HepG2 (cell line): ENCODE results near the gene TCEANC2. TPM values are rescaled to one million over a fixed set of nuclear protein-coding genes. Genes with fewer than 3 reads are reported as not detected.

Experiments
- CEBPB ChIP-seq: IDR thresholded peaks from 2 replicates; pipeline ENCODE4 v1.6.1; 2011; ENCODE audit warnings: low read depth, low read length, improper control_type of control experiment, borderline replicate concordance
- FOXK1 ChIP-seq: sonication (generic); formaldehyde crosslinking; IDR thresholded peaks from 2 replicates; pipeline ENCODE4 v1.4.0; 2020; ENCODE audit warnings: low read depth, missing genetic modification reagents, borderline replicate concordance
- GABPA ChIP-seq, 2 experiments: IDR thresholded peaks; 2 replicates each; pipeline ENCODE4 v1.6.1; 2011 to 2016; ENCODE audit warnings: low read depth in 2 of 2, low read length in 1 of 2, missing biosample characterization in 1 of 2, missing genetic modification characterization in 1 of 2
- HNRNPK ChIP-seq: fragments of 200-400 bp; formaldehyde crosslinking; IDR thresholded peaks from 2 replicates; pipeline ENCODE4 v1.6.1; 2018; ENCODE audit warnings: low read length, low read depth, moderate library complexity, mild to moderate bottlenecking; ENCODE audit not compliant: poor library complexity, severe bottlenecking
- MAFG ChIP-seq: sonication (generic); formaldehyde crosslinking; IDR thresholded peaks from 2 replicates; pipeline ENCODE4 v1.5.1; 2020; ENCODE audit warnings: mild to moderate bottlenecking, missing genetic modification reagents
- RFXAP ChIP-seq: sonication (generic); formaldehyde crosslinking; IDR thresholded peaks from 2 replicates; pipeline ENCODE4 v1.4.0; 2020; ENCODE audit warnings: missing genetic modification reagents, borderline replicate concordance
- SMYD3 ChIP-seq: sonication (generic); formaldehyde crosslinking; IDR thresholded peaks from 2 replicates; pipeline ENCODE4 v1.8.1; 2023; ENCODE audit warnings: mild to moderate bottlenecking, missing genetic modification reagents
- SRY ChIP-seq: sonication (generic); formaldehyde crosslinking; IDR thresholded peaks from 2 replicates; pipeline ENCODE4 v1.8.0; 2022; ENCODE audit warnings: mild to moderate bottlenecking, missing genetic modification reagents
- TBP ChIP-seq: sonication (generic); formaldehyde crosslinking; IDR thresholded peaks from 2 replicates; pipeline ENCODE4 v1.5.0; 2020; ENCODE audit warnings: missing genetic modification reagents
- ZBTB1 ChIP-seq: sonication (generic); formaldehyde crosslinking; IDR thresholded peaks from 2 replicates; pipeline ENCODE4 v1.4.0; 2020; ENCODE audit warnings: missing genetic modification reagents, borderline replicate concordance
- ZNF207 ChIP-seq: fragments of 450-650 bp; IDR thresholded peaks from 2 replicates; pipeline ENCODE4 v1.6.1; 2016; ENCODE audit warnings: antibody characterized with exemption, borderline replicate concordance
- ZNF326 ChIP-seq: sonication (generic); formaldehyde crosslinking; IDR thresholded peaks from 2 replicates; pipeline ENCODE4 v1.4.0; 2020; ENCODE audit warnings: missing genetic modification reagents, borderline replicate concordance
- ZNF614 ChIP-seq: IDR thresholded peaks from 2 replicates; pipeline ENCODE4 v1.6.1; 2018; ENCODE audit warnings: missing biosample characterization, missing genetic modification reagents, inconsistent platforms, borderline replicate concordance
- ZNF816 ChIP-seq: sonication (generic); formaldehyde crosslinking; IDR thresholded peaks from 2 replicates; pipeline ENCODE4 v1.8.0; 2022; ENCODE audit warnings: missing genetic modification reagents, mild to moderate bottlenecking, borderline replicate concordance
- polyA plus RNA-seq, 8 experiments: library from polyadenylated mRNA; depleted of rRNA in 3 of 8; stranded (reverse) in 7 of 8; unstranded in 1 of 8; fragments of >200 nt; fragmentation: Illumina TruSeq in 4 of 8; extraction: Trizol in 4 of 8; gene quantifications; 2 replicates each; pipeline versions ENCODE4 v1.2.1 to v1.2.3, GENCODE V29; 2011 to 2016; ENCODE audit warnings: low read depth in 4 of 8, missing spikeins in 1 of 8, mixed read lengths in 1 of 8; ENCODE audit not compliant: insufficient read depth in 1 of 8
- total RNA-seq, 5 experiments: library from RNA; depleted of rRNA; stranded (reverse); fragments of >200 nt; fragmentation: Illumina TruSeq; extraction: Trizol; gene quantifications; 2 replicates each; pipeline ENCODE4 v1.2.3, GENCODE V29; 2016; ENCODE audit warnings: low read depth in 1 of 5
- TF ChIP-seq, protein P1 (sequence below): sonication (generic); formaldehyde crosslinking; IDR thresholded peaks from 2 replicates; pipeline ENCODE4 v1.4.0; 2020; ENCODE audit warnings: missing genetic modification reagents
- TF ChIP-seq, protein P2 (sequence below): sonication (generic); formaldehyde crosslinking; IDR thresholded peaks from 2 replicates; pipeline ENCODE4 v1.5.0; 2020; ENCODE audit warnings: missing genetic modification reagents
- TF ChIP-seq, protein P3 (sequence below): sonication (generic); formaldehyde crosslinking; IDR thresholded peaks from 2 replicates; pipeline ENCODE4 v1.5.1; 2020; ENCODE audit warnings: mild to moderate bottlenecking, missing genetic modification reagents
- TF ChIP-seq, protein P4 (sequence below): sonication (generic); formaldehyde crosslinking; IDR thresholded peaks from 2 replicates; pipeline ENCODE4 v1.4.0; 2020; ENCODE audit warnings: mild to moderate bottlenecking, missing genetic modification reagents
- TF ChIP-seq, protein P5 (sequence below): sonication (generic); formaldehyde crosslinking; IDR thresholded peaks from 2 replicates; pipeline ENCODE4 v1.8.1; 2023; ENCODE audit warnings: mild to moderate bottlenecking, moderate library complexity, missing genetic modification reagents

Gene TCEANC2
- total and polyA plus RNA-seq, 2 of the 13 experiments (the other 11 are each of a cell fraction or from before 2014, with no cell fraction given) = 3.8 to 5.0 TPM

DNA sequence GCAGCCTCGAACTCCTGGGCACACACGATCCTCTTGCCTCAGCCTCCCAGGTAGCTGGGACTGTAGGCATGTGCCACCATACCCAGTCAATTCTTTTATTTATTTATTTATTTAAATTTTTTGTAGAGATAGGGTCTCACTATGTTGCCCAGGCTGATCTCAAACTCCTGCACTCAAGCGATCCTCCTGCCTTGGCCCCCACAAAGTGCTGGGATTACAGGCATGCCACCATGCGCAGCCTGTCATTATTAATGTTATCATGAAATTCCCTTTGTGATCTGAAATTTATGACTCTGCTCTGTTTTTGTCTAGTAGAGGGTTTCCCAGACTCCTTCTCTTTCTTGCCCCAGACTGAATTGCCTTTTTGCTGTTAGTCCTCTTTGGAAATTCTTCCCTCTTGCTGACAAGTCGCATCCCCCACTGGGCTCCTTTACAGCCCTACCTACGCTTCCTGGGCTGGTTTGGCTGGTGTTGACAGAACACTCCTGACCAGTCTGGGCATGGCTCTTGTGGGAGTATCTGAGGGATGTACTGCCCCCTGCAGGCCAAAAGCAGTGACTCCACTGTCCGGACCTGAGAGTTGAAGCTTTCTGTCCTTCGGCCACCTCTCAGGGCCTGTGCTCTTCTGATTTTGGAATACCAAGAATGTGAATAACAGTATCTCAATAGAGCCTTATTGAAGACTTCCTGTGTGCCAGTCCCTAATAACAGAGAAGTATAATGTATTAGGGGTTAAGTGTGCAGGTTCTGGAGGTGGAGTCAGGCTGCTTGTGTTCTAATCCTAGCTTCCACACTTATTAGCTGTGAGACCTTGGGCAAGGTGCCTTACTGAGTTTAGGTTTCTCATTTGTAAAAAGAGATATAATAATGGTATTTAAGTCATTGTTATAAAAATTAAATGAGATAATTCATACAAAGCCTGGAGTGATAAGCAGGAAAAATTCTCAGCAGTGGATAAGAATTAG is 28.2 kb downstream of the TCEANC2 start (continued):
- TF ChIP-seq, protein P1, sequence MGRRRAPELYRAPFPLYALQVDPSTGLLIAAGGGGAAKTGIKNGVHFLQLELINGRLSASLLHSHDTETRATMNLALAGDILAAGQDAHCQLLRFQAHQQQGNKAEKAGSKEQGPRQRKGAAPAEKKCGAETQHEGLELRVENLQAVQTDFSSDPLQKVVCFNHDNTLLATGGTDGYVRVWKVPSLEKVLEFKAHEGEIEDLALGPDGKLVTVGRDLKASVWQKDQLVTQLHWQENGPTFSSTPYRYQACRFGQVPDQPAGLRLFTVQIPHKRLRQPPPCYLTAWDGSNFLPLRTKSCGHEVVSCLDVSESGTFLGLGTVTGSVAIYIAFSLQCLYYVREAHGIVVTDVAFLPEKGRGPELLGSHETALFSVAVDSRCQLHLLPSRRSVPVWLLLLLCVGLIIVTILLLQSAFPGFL (CRISPR knock-in tag) = no peak
- no peak for TF ChIP-seq RFXAP
- no peak for TF ChIP-seq HNRNPK
- TF ChIP-seq FOXK1 = peak; percentile 65; the same call in 1 of the 2 replicates
- no peak for TF ChIP-seq MAFG (CRISPR knock-in tag)
- no peak for TF ChIP-seq GABPA (IDR thresholded peaks at IDR 0.05; ENCODE audit: low read depth, low read length)
- no peak for TF ChIP-seq GABPA (CRISPR knock-in tag; IDR thresholded peaks at IDR 0.05; ENCODE audit: low read depth)
- no peak for TF ChIP-seq TBP (CRISPR knock-in tag)
- no peak for TF ChIP-seq SMYD3 (CRISPR knock-in tag)
- TF ChIP-seq ZNF207 = no peak
- no peak for TF ChIP-seq CEBPB
- no peak for TF ChIP-seq ZNF816 (CRISPR knock-in tag)
- no peak for TF ChIP-seq ZBTB1 (CRISPR knock-in tag)
- TF ChIP-seq ZNF326 (CRISPR knock-in tag) = no peak
- TF ChIP-seq ZNF614 (CRISPR knock-in tag) = peak; percentile 46; the same call in 1 of the 2 replicates
- TF ChIP-seq, protein P2, sequence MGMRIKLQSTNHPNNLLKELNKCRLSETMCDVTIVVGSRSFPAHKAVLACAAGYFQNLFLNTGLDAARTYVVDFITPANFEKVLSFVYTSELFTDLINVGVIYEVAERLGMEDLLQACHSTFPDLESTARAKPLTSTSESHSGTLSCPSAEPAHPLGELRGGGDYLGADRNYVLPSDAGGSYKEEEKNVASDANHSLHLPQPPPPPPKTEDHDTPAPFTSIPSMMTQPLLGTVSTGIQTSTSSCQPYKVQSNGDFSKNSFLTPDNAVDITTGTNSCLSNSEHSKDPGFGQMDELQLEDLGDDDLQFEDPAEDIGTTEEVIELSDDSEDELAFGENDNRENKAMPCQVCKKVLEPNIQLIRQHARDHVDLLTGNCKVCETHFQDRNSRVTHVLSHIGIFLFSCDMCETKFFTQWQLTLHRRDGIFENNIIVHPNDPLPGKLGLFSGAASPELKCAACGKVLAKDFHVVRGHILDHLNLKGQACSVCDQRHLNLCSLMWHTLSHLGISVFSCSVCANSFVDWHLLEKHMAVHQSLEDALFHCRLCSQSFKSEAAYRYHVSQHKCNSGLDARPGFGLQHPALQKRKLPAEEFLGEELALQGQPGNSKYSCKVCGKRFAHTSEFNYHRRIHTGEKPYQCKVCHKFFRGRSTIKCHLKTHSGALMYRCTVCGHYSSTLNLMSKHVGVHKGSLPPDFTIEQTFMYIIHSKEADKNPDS (CRISPR knock-in tag) = no peak
- TF ChIP-seq, protein P3, sequence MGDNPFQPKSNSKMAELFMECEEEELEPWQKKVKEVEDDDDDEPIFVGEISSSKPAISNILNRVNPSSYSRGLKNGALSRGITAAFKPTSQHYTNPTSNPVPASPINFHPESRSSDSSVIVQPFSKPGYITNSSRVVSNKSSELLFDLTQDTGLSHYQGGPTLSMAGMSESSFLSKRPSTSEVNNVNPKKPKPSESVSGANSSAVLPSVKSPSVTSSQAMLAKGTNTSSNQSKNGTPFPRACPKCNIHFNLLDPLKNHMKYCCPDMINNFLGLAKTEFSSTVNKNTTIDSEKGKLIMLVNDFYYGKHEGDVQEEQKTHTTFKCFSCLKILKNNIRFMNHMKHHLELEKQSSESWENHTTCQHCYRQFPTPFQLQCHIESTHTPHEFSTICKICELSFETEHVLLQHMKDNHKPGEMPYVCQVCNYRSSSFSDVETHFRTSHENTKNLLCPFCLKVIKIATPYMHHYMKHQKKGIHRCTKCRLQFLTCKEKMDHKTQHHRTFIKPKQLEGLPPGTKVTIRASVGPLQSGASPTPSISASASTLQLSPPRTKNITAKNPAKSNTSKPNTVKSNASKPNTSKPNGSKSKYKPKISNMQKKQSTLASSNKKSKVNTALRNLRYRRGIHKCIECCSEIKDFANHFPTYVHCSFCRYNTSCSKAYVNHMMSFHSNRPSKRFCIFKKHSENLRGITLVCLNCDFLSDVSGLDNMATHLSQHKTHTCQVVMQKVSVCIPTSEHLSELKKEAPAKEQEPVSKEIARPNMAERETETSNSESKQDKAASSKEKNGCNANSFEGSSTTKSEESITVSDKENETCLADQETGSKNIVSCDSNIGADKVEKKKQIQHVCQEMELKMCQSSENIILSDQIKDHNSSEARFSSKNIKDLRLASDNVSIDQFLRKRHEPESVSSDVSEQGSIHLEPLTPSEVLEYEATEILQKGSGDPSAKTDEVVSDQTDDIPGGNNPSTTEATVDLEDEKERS (CRISPR knock-in tag) = no peak
- TF ChIP-seq SRY (CRISPR knock-in tag) = no peak
- TF ChIP-seq, protein P4, sequence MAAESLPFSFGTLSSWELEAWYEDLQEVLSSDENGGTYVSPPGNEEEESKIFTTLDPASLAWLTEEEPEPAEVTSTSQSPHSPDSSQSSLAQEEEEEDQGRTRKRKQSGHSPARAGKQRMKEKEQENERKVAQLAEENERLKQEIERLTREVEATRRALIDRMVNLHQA = no peak
- TF ChIP-seq, protein P5, sequence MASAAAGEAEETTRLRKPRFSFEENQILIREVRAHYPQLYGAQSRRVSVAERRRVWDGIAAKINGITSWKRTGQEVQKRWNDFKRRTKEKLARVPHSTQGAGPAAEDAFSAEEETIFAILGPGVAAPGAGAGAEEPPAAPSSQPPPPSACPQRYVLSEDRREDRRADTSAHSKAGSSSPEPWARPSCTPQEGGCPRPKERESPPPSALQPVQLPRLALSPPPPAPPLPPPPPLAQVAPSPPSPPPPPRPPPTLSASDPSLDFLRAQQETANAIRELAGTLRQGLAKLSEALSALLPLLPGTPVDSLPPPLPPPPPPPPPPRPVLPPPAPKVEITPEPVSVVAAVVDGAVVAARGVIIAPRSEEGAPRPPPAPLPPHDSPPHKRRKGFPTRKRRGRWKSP = peak; percentile 9; the same call in 1 of the 2 replicates
